ENCODE data around the gene ZBTB34.

The ZBTB34 gene

GRCh38 chr9:126880226-126880946 lies 19.9 kb downstream of the ZBTB34 start:
- no peak for DNase-seq

GRCh38 chr9:126880947-126881332 lies 20.5 kb downstream of the ZBTB34 start:
- DNase-seq, result no peak

GRCh38 chr9:126882746-126883145 lies 22.3 kb downstream of the ZBTB34 start:
- no peak for DNase-seq

- no peak for DNase-seq
These were observed 23.2 kb downstream of the ZBTB34 start for GRCh38 chr9:126883636-126884035.

- no peak for DNase-seq
These were observed 24.7 kb downstream of the ZBTB34 start for GRCh38 chr9:126885131-126885641.

GRCh38 chr9:126886034-126886822 lies 25.8 kb downstream of the ZBTB34 start:
- no peak for DNase-seq

- DNase-seq, result no peak
These were observed 26.5 kb downstream of the ZBTB34 start for GRCh38 chr9:126886897-126887296.

GRCh38 chr9:126891676-126892075 lies 31.2 kb downstream of the ZBTB34 start:
- no peak for DNase-seq

GRCh38 chr9:126893079-126893478 lies 32.6 kb downstream of the ZBTB34 start:
- no peak for DNase-seq

GRCh38 chr9:126894052-126894603 lies 33.7 kb downstream of the ZBTB34 start:
- DNase-seq, result no peak

- DNase-seq, result no peak
These were observed 41.8 kb downstream of the ZBTB34 start for GRCh38 chr9:126902210-126902609.

- no peak for DNase-seq
These were observed 44.1 kb downstream of the ZBTB34 start for GRCh38 chr9:126904586-126904985.

- DNase-seq, result no peak
These were observed 45.7 kb downstream of the ZBTB34 start for GRCh38 chr9:126906091-126906490.

GRCh38 chr9:126907058-126907457 lies 46.6 kb downstream of the ZBTB34 start:
- DNase-seq, result no peak

GRCh38 chr9:126914458-126915280 lies 54.2 kb downstream of the ZBTB34 start, which contains the start of gene RALGPS1:
TSS of gene RALGPS1 (plus strand) at chr9:126914782. CDS start at chr9:126962290, 47,508 bp downstream.
- peak; percentile 96 for DNase-seq

GRCh38 chr9:126915281-126915816 lies 54.9 kb downstream of the ZBTB34 start:
- DNase-seq, result peak; percentile 85

- DNase-seq, result peak; percentile 29
These were observed 55.6 kb downstream of the ZBTB34 start for GRCh38 chr9:126915846-126916543.

GRCh38 chr9:126916909-126917308 lies 56.5 kb downstream of the ZBTB34 start:
- no peak for DNase-seq

- DNase-seq, result no peak
These were observed 58.8 kb downstream of the ZBTB34 start for GRCh38 chr9:126919193-126919592.

- no peak for DNase-seq
These were observed 65.4 kb downstream of the ZBTB34 start for GRCh38 chr9:126925876-126926275.

- DNase-seq, result no peak
These were observed 65.9 kb downstream of the ZBTB34 start for GRCh38 chr9:126926364-126926763.

- no peak for DNase-seq
These were observed 67.0 kb downstream of the ZBTB34 start for GRCh38 chr9:126927419-126927818.
